HK-2 (cell line): ENCODE measurements around the gene HLX.

Experiments used
- DNase-seq: peaks from one replicate; pipeline ENCODE4 v3.0.0-alpha.2; 2018; ENCODE audit not compliant: unreplicated experiment

The HLX gene

GRCh38 chr1:220925707-220926106 lies 46.5 kb downstream of the HLX start:
- DNase-seq = no peak

DNA sequence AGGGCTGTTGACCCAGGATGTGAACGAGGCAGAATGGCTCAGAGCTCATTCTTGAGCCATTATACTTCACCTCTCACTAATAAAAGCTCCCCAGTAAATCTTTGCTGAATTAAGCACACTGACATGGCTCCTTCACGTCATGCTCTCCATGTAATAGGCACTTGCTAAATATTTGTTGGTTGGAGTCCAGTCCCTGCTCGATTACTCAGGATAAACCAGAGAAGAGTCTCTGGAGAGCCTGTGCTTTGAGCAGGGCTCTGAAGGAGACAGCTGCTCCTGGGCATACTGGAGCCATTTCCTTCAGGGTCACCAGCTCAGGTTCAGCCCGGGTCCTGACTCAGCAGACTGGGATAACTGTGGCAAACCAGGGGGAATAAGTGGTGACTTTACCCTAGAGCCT lies 46.9 kb downstream of the HLX start:
- DNase-seq = no peak

GRCh38 chr1:220927442-220927841 lies 48.2 kb downstream of the HLX start:
- no peak for DNase-seq

DNA sequence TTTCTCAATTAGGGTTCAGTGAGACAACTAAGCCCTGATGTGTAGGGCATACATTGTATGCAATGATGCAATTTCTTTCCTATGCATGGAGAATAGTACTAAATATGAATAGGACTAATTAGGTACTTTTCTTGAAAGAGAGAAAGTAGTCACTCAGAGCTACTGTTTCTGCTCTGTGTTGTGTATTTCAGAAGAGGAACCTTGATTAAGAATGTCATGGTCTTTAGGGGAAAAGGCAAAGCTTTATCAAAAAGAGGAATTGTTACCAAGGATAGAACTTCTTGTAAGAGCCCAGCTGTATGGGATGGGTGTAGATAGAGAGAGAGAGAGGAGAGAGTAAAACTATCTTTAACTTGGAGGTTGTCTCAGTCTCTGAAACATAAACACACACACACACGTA lies 49.1 kb downstream of the HLX start:
- DNase-seq = no peak

GRCh38 chr1:220928725-220929300 lies 49.6 kb downstream of the HLX start:
- DNase-seq = no peak

- DNase-seq = no peak
Measured at GRCh38 chr1:220929304-220929703, 50.1 kb downstream of the HLX start.
